Nephron (organoid): ENCODE results near the gene PRTG.
A peak's percentile ranks its signal among the peaks of the same experiment; 100 is the strongest.

ENCODE experiments used
- H3K27ac Mint-ChIP-seq, 3 experiments: 2 replicates each; pipeline ENCODE4 v1.8.0; 2020; ENCODE audit warnings: mixed read lengths in 3 of 3, mild to moderate bottlenecking in 2 of 3, moderate library complexity in 1 of 3
- H3K27me3 Mint-ChIP-seq: 2 replicates; pipeline ENCODE4 v1.8.0; 2021; ENCODE audit warnings: low read depth, mild to moderate bottlenecking, moderate library complexity, mixed read lengths
- H3K36me3 Mint-ChIP-seq: 2 replicates; pipeline ENCODE4 v1.8.0; 2020; ENCODE audit warnings: low read depth, mixed read lengths
- H3K4me1 Mint-ChIP-seq: 2 replicates; pipeline ENCODE4 v1.8.0; 2020; ENCODE audit warnings: mixed read lengths
- H3K4me3 Mint-ChIP-seq, 3 experiments: 2 replicates each; pipeline ENCODE4 v1.8.0; 2020; ENCODE audit warnings: mild to moderate bottlenecking in 3 of 3, mixed read lengths in 3 of 3, moderate library complexity in 2 of 3
- H3K9me3 Mint-ChIP-seq: 2 replicates; pipeline ENCODE4 v1.8.0; 2020; ENCODE audit warnings: mixed read lengths
- TF ChIP-seq, protein P1 (sequence below), 3 experiments: fragments of 200-600 bp; sonication (generic); IDR thresholded peaks; one replicate each; pipeline ENCODE4 v1.5.0; 2021; ENCODE audit warnings: antibody characterized with exemption in 3 of 3; ENCODE audit not compliant: unreplicated experiment in 3 of 3

The PRTG gene

GRCh38 chr15:55782901-55783300 is 39.9 kb upstream of the PRTG start:
- Mint-ChIP-seq H3K27me3 (peaks cover 12% of the 10 kb centered on the region), H3K9me3 (peaks cover 4% of the 10 kb centered on the region), H3K27ac (peak overlapping the region; percentile 9 to 52 (median 16)), H3K4me1 (peaks cover 24% of the 10 kb centered on the region), H3K36me3 (no peaks in the 10 kb centered on the region), H3K4me3 (no peak overlapping the region)
- TF ChIP-seq, protein P1, sequence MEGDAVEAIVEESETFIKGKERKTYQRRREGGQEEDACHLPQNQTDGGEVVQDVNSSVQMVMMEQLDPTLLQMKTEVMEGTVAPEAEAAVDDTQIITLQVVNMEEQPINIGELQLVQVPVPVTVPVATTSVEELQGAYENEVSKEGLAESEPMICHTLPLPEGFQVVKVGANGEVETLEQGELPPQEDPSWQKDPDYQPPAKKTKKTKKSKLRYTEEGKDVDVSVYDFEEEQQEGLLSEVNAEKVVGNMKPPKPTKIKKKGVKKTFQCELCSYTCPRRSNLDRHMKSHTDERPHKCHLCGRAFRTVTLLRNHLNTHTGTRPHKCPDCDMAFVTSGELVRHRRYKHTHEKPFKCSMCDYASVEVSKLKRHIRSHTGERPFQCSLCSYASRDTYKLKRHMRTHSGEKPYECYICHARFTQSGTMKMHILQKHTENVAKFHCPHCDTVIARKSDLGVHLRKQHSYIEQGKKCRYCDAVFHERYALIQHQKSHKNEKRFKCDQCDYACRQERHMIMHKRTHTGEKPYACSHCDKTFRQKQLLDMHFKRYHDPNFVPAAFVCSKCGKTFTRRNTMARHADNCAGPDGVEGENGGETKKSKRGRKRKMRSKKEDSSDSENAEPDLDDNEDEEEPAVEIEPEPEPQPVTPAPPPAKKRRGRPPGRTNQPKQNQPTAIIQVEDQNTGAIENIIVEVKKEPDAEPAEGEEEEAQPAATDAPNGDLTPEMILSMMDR (IDR thresholded peaks at IDR 0.05; ENCODE audit: unreplicated experiment in 3 of 3) = no peak

DNA sequence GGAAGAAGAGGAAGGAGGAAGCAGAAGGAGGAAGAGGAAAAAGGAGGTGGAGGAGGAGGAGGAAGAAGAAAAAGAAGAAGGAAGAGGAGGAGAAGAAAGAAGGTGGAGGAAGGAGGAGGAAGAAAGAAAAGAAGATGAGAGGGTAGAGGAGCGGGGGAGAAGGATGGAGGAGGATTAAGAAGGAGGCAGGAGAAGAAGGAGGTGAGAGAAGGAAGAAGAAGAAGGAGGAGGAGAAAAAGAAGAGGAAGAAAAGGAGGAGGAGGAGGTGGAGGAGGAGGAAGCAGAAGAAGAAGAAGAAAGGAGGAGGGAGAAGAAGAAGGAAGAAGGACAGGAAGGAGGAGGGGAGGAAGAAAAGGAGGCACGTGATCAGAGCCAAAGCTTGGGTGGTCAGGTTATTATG is 37.3 kb upstream of the PRTG start:
- TF ChIP-seq, protein P1 (IDR thresholded peaks at IDR 0.05; ENCODE audit: unreplicated experiment in 3 of 3) = no peak
- no peak overlapping the region for H3K27ac Mint-ChIP-seq
- H3K36me3 Mint-ChIP-seq = no peaks in the 10 kb centered on the region
- H3K27me3 Mint-ChIP-seq = peaks cover 18% of the 10 kb centered on the region
- H3K4me1 Mint-ChIP-seq = peaks cover 24% of the 10 kb centered on the region
- H3K4me3 Mint-ChIP-seq = no peak overlapping the region
- H3K9me3 Mint-ChIP-seq = peaks cover 4% of the 10 kb centered on the region

- no peaks in the 10 kb centered on the region for H3K36me3 Mint-ChIP-seq
- no peak overlapping the region for H3K4me3 Mint-ChIP-seq
- TF ChIP-seq, protein P1 (IDR thresholded peaks at IDR 0.05; ENCODE audit: unreplicated experiment in 3 of 3) = no peak
- peaks cover 4% of the 10 kb centered on the region for H3K9me3 Mint-ChIP-seq
- H3K4me1 Mint-ChIP-seq = peaks cover 16% of the 10 kb centered on the region
- H3K27me3 Mint-ChIP-seq = peaks cover 17% of the 10 kb centered on the region
- no peak overlapping the region for H3K27ac Mint-ChIP-seq
Measured at GRCh38 chr15:55778932-55779331, 36.0 kb upstream of the PRTG start.

- TF ChIP-seq, protein P1 (IDR thresholded peaks at IDR 0.05; ENCODE audit: unreplicated experiment in 3 of 3) = no peak
- H3K4me1 Mint-ChIP-seq = peaks cover 9% of the 10 kb centered on the region
Measured at GRCh38 chr15:55775316-55775715, 32.4 kb upstream of the PRTG start.

DNA sequence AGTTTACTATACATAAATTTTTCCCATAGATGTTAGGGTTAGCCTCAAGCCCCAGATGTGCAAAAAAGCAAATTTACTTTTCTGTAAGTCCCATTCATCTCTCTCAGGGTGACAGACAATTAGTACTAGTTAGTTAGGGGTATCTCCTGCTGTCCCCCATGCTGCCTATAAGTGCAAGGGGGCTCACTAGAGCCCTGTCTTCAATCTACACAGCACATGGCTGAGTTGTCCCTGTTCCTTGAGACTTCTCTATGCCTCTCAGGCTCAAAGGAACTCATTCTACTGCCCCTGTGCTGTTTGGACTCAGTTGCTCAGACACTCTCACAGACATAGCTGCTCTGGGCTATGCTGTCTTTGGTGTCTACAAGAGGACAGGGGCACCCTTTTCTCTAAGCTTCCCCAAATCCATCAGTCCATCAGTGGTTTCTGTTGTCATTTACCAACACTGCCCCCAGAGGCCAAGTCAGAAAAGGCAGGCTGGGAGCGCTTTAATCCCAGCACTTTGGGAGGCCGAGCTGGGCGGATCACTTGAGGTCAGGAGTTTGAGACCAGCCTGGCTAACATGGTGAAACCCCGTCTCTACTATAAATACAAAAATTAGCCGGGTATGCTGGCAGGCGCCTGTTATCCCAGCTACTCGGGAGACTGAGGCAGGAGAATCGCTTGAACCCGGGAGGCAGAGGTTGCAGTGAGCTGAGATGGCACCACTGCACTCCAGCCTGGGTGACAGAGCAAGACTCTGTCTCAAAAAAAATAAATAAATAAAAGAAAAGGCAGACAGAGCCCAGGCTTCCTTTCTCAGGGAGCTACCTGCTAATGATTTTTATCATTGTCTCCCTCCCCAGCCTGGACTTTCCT is 31.4 kb upstream of the PRTG start:
- Mint-ChIP-seq H3K27me3 (peaks cover 16% of the 10 kb centered on the region), H3K9me3 (peaks cover under 1% of the 10 kb centered on the region), H3K27ac (no peak overlapping the region), H3K4me1 (peaks cover 10% of the 10 kb centered on the region), H3K4me3 (no peak overlapping the region), H3K36me3 (no peaks in the 10 kb centered on the region)
- TF ChIP-seq, protein P1 (IDR thresholded peaks at IDR 0.05; ENCODE audit: unreplicated experiment in 3 of 3) = peak; percentile 50 to 67 (median 55)

More at GRCh38 chr15:55775316-55775715, 32.4 kb upstream of the PRTG start:
- Mint-ChIP-seq H3K4me3 (no peak overlapping the region), H3K27me3 (peaks cover 20% of the 10 kb centered on the region), H3K27ac (no peak overlapping the region), H3K9me3 (peaks cover 4% of the 10 kb centered on the region), H3K36me3 (no peaks in the 10 kb centered on the region)

DNA sequence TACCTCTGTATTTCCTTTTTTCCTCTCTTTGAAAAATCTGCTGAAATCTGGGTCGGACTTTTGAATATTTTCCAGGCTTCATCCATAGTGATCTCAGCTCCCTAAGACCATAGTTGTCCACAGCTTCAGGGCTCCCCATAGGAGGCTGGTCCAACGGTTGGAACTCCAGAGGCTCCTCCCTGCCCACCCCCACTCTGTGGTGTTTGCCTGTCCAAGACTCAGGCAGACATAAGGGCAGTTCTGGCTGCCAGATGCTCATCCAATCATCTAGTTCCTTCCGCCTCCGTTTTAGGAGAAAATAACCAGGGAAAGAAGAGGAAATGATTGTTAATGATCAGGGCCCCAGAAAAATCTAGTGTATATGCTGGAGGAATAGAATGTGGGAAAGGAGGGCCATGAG is 27.9 kb upstream of the PRTG start:
- peak overlapping the region in 1 of 3 experiments; percentile 47 for H3K27ac Mint-ChIP-seq
- peaks cover 6% of the 10 kb centered on the region for H3K27me3 Mint-ChIP-seq
- TF ChIP-seq, protein P1 (IDR thresholded peaks at IDR 0.05; ENCODE audit: unreplicated experiment in 3 of 3) = no peak
- no peaks in the 10 kb centered on the region for H3K9me3 Mint-ChIP-seq
- no peak overlapping the region for H3K4me3 Mint-ChIP-seq
- no peaks in the 10 kb centered on the region for H3K36me3 Mint-ChIP-seq
- peaks cover 10% of the 10 kb centered on the region for H3K4me1 Mint-ChIP-seq
